ENCODE data around the gene MED27.

GRCh38 chr9:131854896-131855613 is 224.6 kb downstream of the MED27 start:
- TF ChIP-seq TAF1 (IDR thresholded peaks at IDR 0.05; ENCODE audit: low read depth) (no peak), EP300 (IDR thresholded peaks at IDR 0.05; ENCODE audit: borderline replicate concordance) (no peak), USF1 (IDR thresholded peaks at IDR 0.05) (no peak), REST (IDR thresholded peaks at IDR 0.05; ENCODE audit: low read depth) (no peak), YY1 (IDR thresholded peaks at IDR 0.05; ENCODE audit: low read depth) (no peak), MAX (IDR thresholded peaks at IDR 0.05) (no peak), RAD21 (IDR thresholded peaks at IDR 0.05; ENCODE audit: low read depth) (no peak), CEBPB (IDR thresholded peaks at IDR 0.05) (no peak), CREB1 (IDR thresholded peaks at IDR 0.05; ENCODE audit: low read depth) (no peak), NFIC (IDR thresholded peaks at IDR 0.05) (no peak), EGR1 (IDR thresholded peaks at IDR 0.05) (no peak), FOXM1 (IDR thresholded peaks at IDR 0.05; ENCODE audit: borderline replicate concordance, low read depth) (no peak)

Data from Ishikawa (cell line).